GM23338 (cell line): ENCODE results near the gene UBASH3B. TPM values are rescaled to one million over a fixed set of nuclear protein-coding genes. Genes with fewer than 3 reads are reported as not detected.

ENCODE experiments used
- ATAC-seq: fragments of 200-7000 bp; cut with Tn5 transposase; 3 replicates; pipeline ENCODE4 v1.9.1; 2020
- DNase-seq: peaks from one replicate; pipeline ENCODE4 v3.0.0-alpha.2; 2015; ENCODE audit warnings: low spot score
- H2AFZ ChIP-seq: fragments of 200-600 bp; sonication (generic); 2 replicates; pipeline ENCODE4 v1.8.0; 2016; ENCODE audit warnings: antibody characterized with exemption, mild to moderate bottlenecking, moderate library complexity
- H3F3A ChIP-seq: fragments of 200-600 bp; sonication (generic); replicated peaks from 2 replicates; pipeline ENCODE4 v1.8.0; 2017; ENCODE audit warnings: antibody characterized with exemption, mixed run types, low read depth
- H3K27ac ChIP-seq: fragments of 200-600 bp; sonication (generic); 2 replicates; pipeline ENCODE4 v1.6.1; 2016; ENCODE audit warnings: low read depth
- H3K27me3 ChIP-seq: fragments of 200-600 bp; sonication (generic); 2 replicates; pipeline ENCODE4 v1.8.0; 2016; ENCODE audit warnings: mild to moderate bottlenecking, mixed run types, moderate library complexity; ENCODE audit not compliant: insufficient read depth
- H3K36me3 ChIP-seq: fragments of 200-600 bp; sonication (generic); 2 replicates; pipeline ENCODE4 v1.8.0; 2016; ENCODE audit warnings: mild to moderate bottlenecking; ENCODE audit not compliant: insufficient read depth
- H3K4me1 ChIP-seq: fragments of 200-600 bp; sonication (generic); 2 replicates; pipeline ENCODE4 v1.8.0; 2016; ENCODE audit warnings: mild to moderate bottlenecking, moderate library complexity; ENCODE audit not compliant: insufficient read depth
- H3K4me2 ChIP-seq: fragments of 200-600 bp; sonication (generic); 2 replicates; pipeline ENCODE4 v1.7.1; 2017; ENCODE audit warnings: mixed run types
- H3K4me3 ChIP-seq: fragments of 200-600 bp; sonication (generic); 2 replicates; pipeline ENCODE4 v1.6.1; 2016; ENCODE audit warnings: mixed run types
- H3K79me2 ChIP-seq: fragments of 200-600 bp; sonication (generic); replicated peaks from 2 replicates; pipeline ENCODE4 v1.8.0; 2017; ENCODE audit warnings: mild to moderate bottlenecking; ENCODE audit not compliant: insufficient read depth
- H3K9me2 ChIP-seq: fragments of 200-600 bp; sonication (generic); 2 replicates; pipeline ENCODE4 v1.8.0; 2017; ENCODE audit not compliant: insufficient read depth
- H4K20me1 ChIP-seq: fragments of 200-600 bp; sonication (generic); replicated peaks from 2 replicates; pipeline ENCODE4 v1.8.0; 2017; ENCODE audit warnings: mild to moderate bottlenecking; ENCODE audit not compliant: insufficient read depth
- H3K27ac Mint-ChIP-seq: 2 replicates; pipeline ENCODE4 v1.8.0; 2020; ENCODE audit warnings: inconsistent platforms, mild to moderate bottlenecking, moderate library complexity, mixed read lengths
- H3K27me3 Mint-ChIP-seq: 3 replicates; pipeline ENCODE4 v1.8.0; 2022; ENCODE audit warnings: low read depth, mild to moderate bottlenecking, moderate library complexity, mixed read lengths, inconsistent platforms; ENCODE audit not compliant: insufficient read depth, poor library complexity
- H3K36me3 Mint-ChIP-seq: 3 replicates; pipeline ENCODE4 v1.8.0; 2021; ENCODE audit warnings: low read depth, mild to moderate bottlenecking, inconsistent platforms, moderate library complexity, mixed read lengths
- H3K4me1 Mint-ChIP-seq: 3 replicates; pipeline ENCODE4 v1.8.0; 2020; ENCODE audit warnings: mild to moderate bottlenecking, inconsistent platforms, mixed read lengths
- H3K4me3 Mint-ChIP-seq: 3 replicates; pipeline ENCODE4 v1.8.0; 2021; ENCODE audit warnings: moderate library complexity, mild to moderate bottlenecking, inconsistent platforms, mixed read lengths
- H3K9me3 Mint-ChIP-seq: 3 replicates; pipeline ENCODE4 v1.8.0; 2020; ENCODE audit warnings: moderate library complexity, mild to moderate bottlenecking, inconsistent platforms, mixed read lengths
- EZH2 ChIP-seq: fragments of 200-600 bp; sonication (generic); IDR thresholded peaks from one replicate; pipeline ENCODE4 v1.8.0; 2017; ENCODE audit warnings: antibody characterized with exemption, mild to moderate bottlenecking, low read depth; ENCODE audit not compliant: unreplicated experiment
- NANOG ChIP-seq: IDR thresholded peaks from 2 replicates; pipeline ENCODE4 v1.6.1; 2016; ENCODE audit warnings: antibody characterized with exemption, borderline replicate concordance
- POLR2AphosphoS5 ChIP-seq: IDR thresholded peaks from 2 replicates; pipeline ENCODE4 v1.6.1; 2016; ENCODE audit warnings: antibody characterized with exemption, low read depth
- polyA plus RNA-seq: library from polyadenylated mRNA; unstranded; fragments of >200 nt; fragmentation: Nextera tagmentation; extraction: Ambion mirVana; gene quantifications from 2 replicates; pipeline ENCODE4 v1.2.1, GENCODE V29; 2016
- total RNA-seq: library from RNA; depleted of rRNA; stranded (reverse); fragments of >200 nt; shearing (Covaris generic); gene quantifications from 2 replicates; pipeline ENCODE4 v1.2.3, GENCODE V29; 2014
- TF ChIP-seq, protein P1 (sequence below), 2 experiments: fragments of 200-600 bp in 1 of 2; sonication (generic) in 1 of 2; conservative IDR thresholded peaks; 2 replicates each; pipeline versions ENCODE4 v1.5.1 to v1.6.1; 2016 to 2017; ENCODE audit warnings: antibody characterized with exemption in 2 of 2, low read depth in 2 of 2, mild to moderate bottlenecking in 2 of 2, moderate library complexity in 1 of 2
- TF ChIP-seq, protein P2 (sequence below): IDR thresholded peaks from 2 replicates; pipeline ENCODE4 v1.6.1; 2016; ENCODE audit warnings: antibody characterized with exemption
- TF ChIP-seq, protein P3 (sequence below): IDR thresholded peaks from one replicate; pipeline ENCODE4 v1.6.1; 2018; ENCODE audit warnings: antibody characterized with exemption; ENCODE audit not compliant: unreplicated experiment

Gene UBASH3B
- total and polyA plus RNA-seq, 2 experiments from 2014 or later: 2.1 to 12.0 TPM

DNA sequence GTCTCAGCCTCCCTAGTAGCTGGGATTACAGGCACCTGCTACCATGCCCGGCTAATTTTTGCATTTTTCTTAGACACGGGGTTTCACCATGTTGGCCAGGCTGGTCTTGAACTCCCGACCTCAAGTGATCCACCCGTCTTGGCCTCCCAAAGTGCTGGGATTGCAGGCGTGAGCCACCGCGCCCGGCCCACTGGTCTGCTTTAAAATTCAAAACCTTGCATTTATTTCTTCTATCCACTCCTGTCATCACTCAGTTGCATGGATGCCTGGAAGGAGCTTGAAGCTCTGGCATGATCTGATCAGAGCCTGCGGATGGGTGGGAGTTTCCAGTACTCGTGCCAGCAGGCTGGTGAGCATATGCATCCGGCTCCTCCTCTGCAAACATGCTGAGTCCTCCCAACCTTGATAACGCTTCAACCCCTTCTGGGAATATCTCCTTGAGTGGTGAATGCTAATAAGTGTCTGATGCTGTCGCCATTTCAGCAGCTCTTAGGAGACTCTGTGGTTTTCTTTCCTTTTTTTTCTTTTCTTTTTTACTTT lies 39.6 kb downstream of the UBASH3B start (continued):
- TF ChIP-seq, protein P1, sequence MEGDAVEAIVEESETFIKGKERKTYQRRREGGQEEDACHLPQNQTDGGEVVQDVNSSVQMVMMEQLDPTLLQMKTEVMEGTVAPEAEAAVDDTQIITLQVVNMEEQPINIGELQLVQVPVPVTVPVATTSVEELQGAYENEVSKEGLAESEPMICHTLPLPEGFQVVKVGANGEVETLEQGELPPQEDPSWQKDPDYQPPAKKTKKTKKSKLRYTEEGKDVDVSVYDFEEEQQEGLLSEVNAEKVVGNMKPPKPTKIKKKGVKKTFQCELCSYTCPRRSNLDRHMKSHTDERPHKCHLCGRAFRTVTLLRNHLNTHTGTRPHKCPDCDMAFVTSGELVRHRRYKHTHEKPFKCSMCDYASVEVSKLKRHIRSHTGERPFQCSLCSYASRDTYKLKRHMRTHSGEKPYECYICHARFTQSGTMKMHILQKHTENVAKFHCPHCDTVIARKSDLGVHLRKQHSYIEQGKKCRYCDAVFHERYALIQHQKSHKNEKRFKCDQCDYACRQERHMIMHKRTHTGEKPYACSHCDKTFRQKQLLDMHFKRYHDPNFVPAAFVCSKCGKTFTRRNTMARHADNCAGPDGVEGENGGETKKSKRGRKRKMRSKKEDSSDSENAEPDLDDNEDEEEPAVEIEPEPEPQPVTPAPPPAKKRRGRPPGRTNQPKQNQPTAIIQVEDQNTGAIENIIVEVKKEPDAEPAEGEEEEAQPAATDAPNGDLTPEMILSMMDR (conservative IDR thresholded peaks at IDR 0.05; ENCODE audit: low read depth in 2 of 2): no peak
- TF ChIP-seq, protein P2, sequence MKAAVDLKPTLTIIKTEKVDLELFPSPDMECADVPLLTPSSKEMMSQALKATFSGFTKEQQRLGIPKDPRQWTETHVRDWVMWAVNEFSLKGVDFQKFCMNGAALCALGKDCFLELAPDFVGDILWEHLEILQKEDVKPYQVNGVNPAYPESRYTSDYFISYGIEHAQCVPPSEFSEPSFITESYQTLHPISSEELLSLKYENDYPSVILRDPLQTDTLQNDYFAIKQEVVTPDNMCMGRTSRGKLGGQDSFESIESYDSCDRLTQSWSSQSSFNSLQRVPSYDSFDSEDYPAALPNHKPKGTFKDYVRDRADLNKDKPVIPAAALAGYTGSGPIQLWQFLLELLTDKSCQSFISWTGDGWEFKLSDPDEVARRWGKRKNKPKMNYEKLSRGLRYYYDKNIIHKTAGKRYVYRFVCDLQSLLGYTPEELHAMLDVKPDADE: no peak
- TF ChIP-seq NANOG: no peak
- TF ChIP-seq, protein P3, sequence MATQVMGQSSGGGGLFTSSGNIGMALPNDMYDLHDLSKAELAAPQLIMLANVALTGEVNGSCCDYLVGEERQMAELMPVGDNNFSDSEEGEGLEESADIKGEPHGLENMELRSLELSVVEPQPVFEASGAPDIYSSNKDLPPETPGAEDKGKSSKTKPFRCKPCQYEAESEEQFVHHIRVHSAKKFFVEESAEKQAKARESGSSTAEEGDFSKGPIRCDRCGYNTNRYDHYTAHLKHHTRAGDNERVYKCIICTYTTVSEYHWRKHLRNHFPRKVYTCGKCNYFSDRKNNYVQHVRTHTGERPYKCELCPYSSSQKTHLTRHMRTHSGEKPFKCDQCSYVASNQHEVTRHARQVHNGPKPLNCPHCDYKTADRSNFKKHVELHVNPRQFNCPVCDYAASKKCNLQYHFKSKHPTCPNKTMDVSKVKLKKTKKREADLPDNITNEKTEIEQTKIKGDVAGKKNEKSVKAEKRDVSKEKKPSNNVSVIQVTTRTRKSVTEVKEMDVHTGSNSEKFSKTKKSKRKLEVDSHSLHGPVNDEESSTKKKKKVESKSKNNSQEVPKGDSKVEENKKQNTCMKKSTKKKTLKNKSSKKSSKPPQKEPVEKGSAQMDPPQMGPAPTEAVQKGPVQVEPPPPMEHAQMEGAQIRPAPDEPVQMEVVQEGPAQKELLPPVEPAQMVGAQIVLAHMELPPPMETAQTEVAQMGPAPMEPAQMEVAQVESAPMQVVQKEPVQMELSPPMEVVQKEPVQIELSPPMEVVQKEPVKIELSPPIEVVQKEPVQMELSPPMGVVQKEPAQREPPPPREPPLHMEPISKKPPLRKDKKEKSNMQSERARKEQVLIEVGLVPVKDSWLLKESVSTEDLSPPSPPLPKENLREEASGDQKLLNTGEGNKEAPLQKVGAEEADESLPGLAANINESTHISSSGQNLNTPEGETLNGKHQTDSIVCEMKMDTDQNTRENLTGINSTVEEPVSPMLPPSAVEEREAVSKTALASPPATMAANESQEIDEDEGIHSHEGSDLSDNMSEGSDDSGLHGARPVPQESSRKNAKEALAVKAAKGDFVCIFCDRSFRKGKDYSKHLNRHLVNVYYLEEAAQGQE: no peak
- no peak for TF ChIP-seq POLR2AphosphoS5

DNA sequence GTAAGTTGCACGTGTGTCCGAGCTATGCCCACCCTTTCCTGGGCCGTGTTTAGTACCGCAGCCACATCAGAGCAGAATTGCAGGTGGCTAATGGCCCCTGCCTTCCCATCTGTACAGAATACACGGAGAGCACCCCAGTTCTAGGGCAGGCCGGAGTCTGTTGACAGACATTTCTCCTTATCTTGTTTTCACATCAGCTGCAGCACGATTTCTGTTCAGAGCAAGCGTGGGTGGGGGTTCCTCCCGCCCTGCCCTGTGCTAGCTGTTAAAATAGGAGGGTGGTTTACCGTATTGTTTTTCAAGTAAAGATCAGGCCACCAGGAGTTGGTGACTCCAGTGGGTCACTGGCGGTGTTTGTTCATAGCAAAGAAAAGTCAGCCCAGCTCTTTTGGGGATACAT lies 41.1 kb downstream of the UBASH3B start:
- peaks cover 10% of the 10 kb centered on the region; the same call in 1 of the 2 replicates for H3K4me1 ChIP-seq
- H3K36me3 Mint-ChIP-seq: no peaks in the 10 kb centered on the region
- H4K20me1 ChIP-seq: no peaks in the 10 kb centered on the region; the same call in 1 of the 2 replicates
- no peak overlapping the region for H3K4me3 Mint-ChIP-seq
- H3K4me2 ChIP-seq: no peak overlapping the region
- H3K9me3 Mint-ChIP-seq: no peaks in the 10 kb centered on the region
- no peak overlapping the region for H2AFZ ChIP-seq
- H3F3A ChIP-seq: no peaks in the 10 kb centered on the region
- no peaks in the 10 kb centered on the region for H3K36me3 ChIP-seq
- TF ChIP-seq, protein P1 (conservative IDR thresholded peaks at IDR 0.05; ENCODE audit: low read depth in 2 of 2): no peak
- no peak for TF ChIP-seq EZH2
- ATAC-seq: no peak
- no peaks in the 10 kb centered on the region for H3K27me3 ChIP-seq
- no peak overlapping the region for H3K27ac Mint-ChIP-seq
- peaks cover 2% of the 10 kb centered on the region for H3K27me3 Mint-ChIP-seq
- H3K4me3 ChIP-seq: no peak overlapping the region
- no peaks in the 10 kb centered on the region for H3K9me2 ChIP-seq
- no peaks in the 10 kb centered on the region for H3K79me2 ChIP-seq
- no peak for DNase-seq
- H3K4me1 Mint-ChIP-seq: peaks cover 13% of the 10 kb centered on the region
- H3K27ac ChIP-seq: no peak overlapping the region
